ENCODE measurements around the gene RP2.
A peak's percentile ranks its signal among the peaks of the same experiment; 100 is the strongest.

RP2 gene

DNA sequence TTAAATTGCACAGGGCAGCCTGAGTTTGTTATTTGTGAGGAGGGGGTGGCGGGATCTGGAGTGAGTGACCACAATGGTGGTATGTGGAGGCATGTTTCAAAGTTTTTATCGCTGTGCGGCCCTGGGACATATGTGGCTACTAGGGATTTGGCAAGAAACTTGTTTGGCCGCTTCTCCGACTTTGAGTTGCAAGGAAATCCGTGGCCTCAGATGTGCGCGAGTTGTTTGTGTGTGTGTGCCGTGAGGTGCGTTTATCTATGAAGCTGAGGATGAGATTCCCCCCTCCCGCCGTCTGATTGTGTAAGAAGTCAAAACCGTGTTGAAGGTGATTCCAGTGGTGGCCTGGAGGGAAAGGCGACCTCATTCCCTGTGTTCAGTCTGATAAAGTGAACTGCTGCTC is 76.8 kb downstream of the RP2 start:
- H3K9me3 ChIP-seq (ENCODE audit: severe bottlenecking), result no peaks in the 10 kb centered on the region
- H3K27me3 ChIP-seq (ENCODE audit: insufficient read depth, low read depth, severe bottlenecking), result peaks cover 14% of the 10 kb centered on the region
- no peak for DNase-seq
- TF ChIP-seq, protein P1, sequence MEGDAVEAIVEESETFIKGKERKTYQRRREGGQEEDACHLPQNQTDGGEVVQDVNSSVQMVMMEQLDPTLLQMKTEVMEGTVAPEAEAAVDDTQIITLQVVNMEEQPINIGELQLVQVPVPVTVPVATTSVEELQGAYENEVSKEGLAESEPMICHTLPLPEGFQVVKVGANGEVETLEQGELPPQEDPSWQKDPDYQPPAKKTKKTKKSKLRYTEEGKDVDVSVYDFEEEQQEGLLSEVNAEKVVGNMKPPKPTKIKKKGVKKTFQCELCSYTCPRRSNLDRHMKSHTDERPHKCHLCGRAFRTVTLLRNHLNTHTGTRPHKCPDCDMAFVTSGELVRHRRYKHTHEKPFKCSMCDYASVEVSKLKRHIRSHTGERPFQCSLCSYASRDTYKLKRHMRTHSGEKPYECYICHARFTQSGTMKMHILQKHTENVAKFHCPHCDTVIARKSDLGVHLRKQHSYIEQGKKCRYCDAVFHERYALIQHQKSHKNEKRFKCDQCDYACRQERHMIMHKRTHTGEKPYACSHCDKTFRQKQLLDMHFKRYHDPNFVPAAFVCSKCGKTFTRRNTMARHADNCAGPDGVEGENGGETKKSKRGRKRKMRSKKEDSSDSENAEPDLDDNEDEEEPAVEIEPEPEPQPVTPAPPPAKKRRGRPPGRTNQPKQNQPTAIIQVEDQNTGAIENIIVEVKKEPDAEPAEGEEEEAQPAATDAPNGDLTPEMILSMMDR (IDR thresholded peaks at IDR 0.05; ENCODE audit: low read depth, low read length), result no peak
- no peak overlapping the region for H3K27ac ChIP-seq
- H3K36me3 ChIP-seq, result no peaks in the 10 kb centered on the region
- peak overlapping the region; percentile 40 for H3K4me3 ChIP-seq (ENCODE audit: low read depth, low read length)

DNA sequence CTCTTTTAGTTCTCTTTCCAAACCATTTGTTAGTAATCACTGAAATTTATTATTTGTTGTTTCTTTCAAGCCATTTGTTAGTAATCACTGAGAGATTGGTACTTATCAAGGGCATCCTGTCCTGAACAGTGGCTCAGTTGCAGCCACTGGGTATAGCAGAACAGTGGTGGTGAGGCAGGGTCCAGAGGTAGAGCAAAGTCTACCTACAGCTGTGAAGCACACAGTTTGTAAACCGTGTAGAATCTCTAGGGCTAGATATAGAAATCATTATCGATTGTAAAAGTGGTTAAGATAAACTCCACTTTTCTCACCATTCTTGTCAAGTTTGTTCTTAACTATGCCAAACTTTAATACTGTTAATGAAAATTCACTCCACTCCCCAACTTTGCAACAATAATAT is 79.4 kb downstream of the RP2 start:
- DNase-seq, result no peak
- Histone ChIP-seq H3K36me3 (no peaks in the 10 kb centered on the region), H3K27me3 (ENCODE audit: insufficient read depth, low read depth, severe bottlenecking) (peaks cover 14% of the 10 kb centered on the region), H3K4me3 (ENCODE audit: low read depth, low read length) (no peak overlapping the region), H3K9me3 (ENCODE audit: severe bottlenecking) (peaks cover 4% of the 10 kb centered on the region), H3K27ac (no peak overlapping the region)
- TF ChIP-seq, protein P1 (IDR thresholded peaks at IDR 0.05; ENCODE audit: low read depth, low read length), result no peak

DNA sequence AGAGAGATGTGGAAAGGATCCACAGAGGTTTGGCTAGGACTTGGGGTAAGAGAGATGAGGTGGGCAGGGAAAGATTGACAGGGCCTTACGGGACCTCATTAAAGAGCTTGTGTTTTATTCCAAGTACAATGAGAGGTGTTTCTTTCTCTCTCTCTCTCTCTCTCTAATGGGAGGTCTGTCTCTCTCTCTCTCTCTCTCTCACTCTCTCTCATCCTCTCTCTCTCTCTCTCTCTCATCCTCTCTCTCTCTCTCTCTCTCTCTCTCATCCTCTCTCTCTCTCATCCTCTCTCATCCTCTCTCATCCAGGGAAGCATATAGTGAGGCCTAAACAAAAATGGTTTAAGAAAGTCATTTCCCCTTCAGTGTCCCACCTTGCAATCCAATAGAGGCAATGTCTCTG is 80.8 kb downstream of the RP2 start:
- H3K9me3 ChIP-seq (ENCODE audit: severe bottlenecking), result peaks cover 4% of the 10 kb centered on the region
- H3K4me3 ChIP-seq (ENCODE audit: low read depth, low read length), result no peak overlapping the region
- no peak overlapping the region for H3K27ac ChIP-seq
- H3K27me3 ChIP-seq (ENCODE audit: insufficient read depth, low read depth, severe bottlenecking), result peaks cover 14% of the 10 kb centered on the region
- TF ChIP-seq, protein P1 (IDR thresholded peaks at IDR 0.05; ENCODE audit: low read depth, low read length), result no peak
- DNase-seq, result no peak
- no peaks in the 10 kb centered on the region for H3K36me3 ChIP-seq

DNA sequence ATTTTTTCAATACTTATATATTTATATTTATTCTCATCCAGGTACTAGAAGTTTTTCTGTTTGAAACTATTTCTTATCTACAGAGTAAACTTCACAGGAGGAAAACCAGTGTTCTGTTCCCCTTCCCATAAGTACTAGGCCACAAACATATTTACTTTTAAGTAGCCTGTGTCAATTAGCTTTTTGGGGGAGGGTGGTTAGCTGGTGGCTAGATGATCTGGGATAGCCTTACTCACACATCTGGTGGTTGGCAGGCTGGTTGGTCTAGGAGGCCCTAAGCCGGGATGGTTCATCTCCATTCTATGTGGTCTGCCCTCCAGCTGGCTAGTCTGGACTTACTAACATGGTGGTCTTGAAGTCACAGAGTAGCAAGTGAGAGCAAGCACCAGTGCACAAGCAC is 81.6 kb downstream of the RP2 start:
- no peak overlapping the region for H3K4me3 ChIP-seq (ENCODE audit: low read depth, low read length)
- no peak for DNase-seq
- TF ChIP-seq, protein P1 (IDR thresholded peaks at IDR 0.05; ENCODE audit: low read depth, low read length), result no peak
- H3K9me3 ChIP-seq (ENCODE audit: severe bottlenecking), result peaks cover 4% of the 10 kb centered on the region
- H3K27ac ChIP-seq, result no peak overlapping the region
- no peaks in the 10 kb centered on the region for H3K36me3 ChIP-seq
- peaks cover 14% of the 10 kb centered on the region for H3K27me3 ChIP-seq (ENCODE audit: insufficient read depth, low read depth, severe bottlenecking)

DNA sequence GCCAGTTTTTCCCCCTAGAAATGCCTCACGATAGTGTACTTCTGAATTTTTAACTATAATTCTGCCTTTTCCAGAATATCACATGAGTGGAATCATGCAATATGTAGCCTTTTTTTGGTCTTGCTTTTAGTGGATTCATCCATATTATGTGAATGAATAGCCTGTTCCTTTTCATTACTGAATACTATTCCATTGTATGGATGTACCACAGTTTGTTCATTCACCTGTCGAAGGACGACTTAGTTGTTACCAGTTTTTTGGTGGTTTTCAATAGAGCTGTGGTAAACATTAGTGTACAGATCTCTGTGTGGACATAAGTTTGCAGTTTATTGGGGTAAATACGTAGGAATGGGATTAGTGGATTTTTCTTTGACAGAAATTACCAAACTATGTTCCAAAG is 83.4 kb downstream of the RP2 start:
- no peak for DNase-seq
- Histone ChIP-seq H3K4me3 (ENCODE audit: low read depth, low read length) (no peak overlapping the region), H3K27me3 (ENCODE audit: insufficient read depth, low read depth, severe bottlenecking) (no peaks in the 10 kb centered on the region), H3K36me3 (no peaks in the 10 kb centered on the region), H3K27ac (no peak overlapping the region), H3K9me3 (ENCODE audit: severe bottlenecking) (peaks cover 4% of the 10 kb centered on the region)
- TF ChIP-seq, protein P1 (IDR thresholded peaks at IDR 0.05; ENCODE audit: low read depth, low read length), result no peak

DNA sequence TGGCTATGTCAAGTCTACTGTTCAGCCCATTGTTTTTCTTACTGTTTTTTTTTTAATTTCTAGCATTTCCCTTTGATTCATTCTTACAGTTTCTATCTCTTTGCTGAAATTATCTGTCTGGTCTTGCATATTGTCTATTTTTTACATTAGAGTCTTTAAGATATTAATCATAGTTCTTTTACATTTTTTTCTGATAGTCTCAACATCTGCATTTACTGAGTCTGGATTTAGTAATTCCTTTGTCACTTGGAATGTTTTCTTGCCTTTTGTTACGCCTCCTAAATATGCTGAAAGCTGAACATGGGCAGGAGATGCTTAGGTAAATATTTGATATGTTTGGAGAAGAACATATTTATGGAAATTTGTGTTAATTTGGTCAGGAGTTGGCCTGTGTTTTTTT is 85.8 kb downstream of the RP2 start:
- DNase-seq, result no peak
- Histone ChIP-seq H3K36me3 (no peaks in the 10 kb centered on the region), H3K27me3 (ENCODE audit: insufficient read depth, low read depth, severe bottlenecking) (no peaks in the 10 kb centered on the region), H3K9me3 (ENCODE audit: severe bottlenecking) (peaks cover 4% of the 10 kb centered on the region), H3K4me3 (ENCODE audit: low read depth, low read length) (no peak overlapping the region), H3K27ac (no peak overlapping the region)
- TF ChIP-seq, protein P1 (IDR thresholded peaks at IDR 0.05; ENCODE audit: low read depth, low read length), result no peak

Measured in WERI-Rb-1 (cell line).